G401.6 (cell line): Measurements from ENCODE around the gene PADI3.
A peak's percentile ranks its signal among the peaks of the same experiment; 100 is the strongest.
"Not testable (repeated sequence)": the region's sequence is repeated elsewhere in the genome, so short reads cannot be mapped to it uniquely, and the experiment has no call there.

ENCODE experiments used
- FAIRE-seq: peaks from 2 replicates; lab custom pipeline; 2012; peaks lifted over from hg19 to GRCh38; lab: Jason Lieb, UNC

The PADI3 gene

DNA sequence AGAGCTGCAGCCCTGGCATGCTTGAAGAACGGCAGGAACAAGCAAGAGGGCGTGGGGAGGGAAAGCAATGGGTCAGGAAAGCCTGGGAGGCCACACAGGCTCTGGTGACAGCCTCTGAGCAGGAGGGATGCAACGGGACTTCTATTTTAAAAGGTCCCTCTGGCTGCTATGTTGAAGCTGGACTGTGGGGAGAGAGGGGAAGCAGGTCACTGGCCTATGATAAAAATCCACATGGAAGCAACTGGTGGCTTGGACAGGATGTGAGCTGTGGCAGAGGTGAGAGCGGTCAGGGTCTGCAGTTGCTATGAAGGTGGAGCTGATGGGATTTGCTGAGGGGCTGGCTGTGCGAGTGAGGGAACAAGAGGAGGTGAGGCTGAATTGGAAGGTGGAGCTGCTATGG is 32.8 kb upstream of the PADI3 start:
- no peak for FAIRE-seq

GRCh38 chr1:17217607-17218006 is 31.3 kb upstream of the PADI3 start:
- no peak for FAIRE-seq

- FAIRE-seq: no peak
Measured at GRCh38 chr1:17218939-17219338, 30.0 kb upstream of the PADI3 start.

GRCh38 chr1:17220287-17220686 is 28.6 kb upstream of the PADI3 start:
- no peak for FAIRE-seq

- no peak for FAIRE-seq
Measured at GRCh38 chr1:17222557-17222956, 26.3 kb upstream of the PADI3 start.

DNA sequence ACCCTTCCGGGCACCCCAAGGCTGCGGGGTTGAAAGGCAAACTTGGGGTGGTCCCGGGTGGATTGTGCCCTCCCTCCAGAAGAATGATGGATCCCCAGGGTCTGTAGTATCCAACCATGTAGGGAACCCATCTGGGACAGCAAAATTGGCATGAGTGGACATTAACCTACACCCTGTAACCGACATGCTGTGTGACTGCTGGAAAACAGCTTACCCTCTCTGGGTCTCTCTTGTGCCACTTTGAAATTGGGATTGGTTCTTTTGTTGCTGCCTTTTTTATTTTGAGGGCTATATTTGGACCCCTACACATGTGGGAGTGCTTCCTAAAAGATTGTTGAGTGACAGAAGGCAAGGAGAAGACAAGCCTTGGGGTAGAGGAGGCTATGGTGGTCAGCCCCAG is 24.5 kb upstream of the PADI3 start:
- no peak for FAIRE-seq

DNA sequence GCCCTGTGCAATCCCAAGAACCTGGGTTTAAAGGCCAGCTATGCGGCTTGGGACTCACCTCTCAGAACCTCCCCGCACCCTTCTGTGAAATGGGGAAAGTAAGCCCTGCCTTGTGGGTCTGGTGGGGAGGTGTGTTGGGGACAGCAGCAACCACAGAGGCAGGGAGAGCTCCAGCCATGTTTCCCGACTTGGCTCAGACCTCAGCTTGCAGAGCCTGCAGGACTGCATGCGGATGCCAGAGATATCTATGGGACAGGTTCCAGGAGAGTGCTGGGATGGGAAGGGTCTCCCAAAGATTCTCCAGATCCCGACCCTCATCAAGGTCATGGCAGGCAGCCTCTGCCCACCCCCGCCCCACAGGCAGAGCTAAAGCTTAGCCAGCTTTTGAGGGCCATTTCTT is 23.8 kb upstream of the PADI3 start:
- FAIRE-seq: no peak

GRCh38 chr1:17227358-17227915 is 21.5 kb upstream of the PADI3 start:
- FAIRE-seq: no peak

DNA sequence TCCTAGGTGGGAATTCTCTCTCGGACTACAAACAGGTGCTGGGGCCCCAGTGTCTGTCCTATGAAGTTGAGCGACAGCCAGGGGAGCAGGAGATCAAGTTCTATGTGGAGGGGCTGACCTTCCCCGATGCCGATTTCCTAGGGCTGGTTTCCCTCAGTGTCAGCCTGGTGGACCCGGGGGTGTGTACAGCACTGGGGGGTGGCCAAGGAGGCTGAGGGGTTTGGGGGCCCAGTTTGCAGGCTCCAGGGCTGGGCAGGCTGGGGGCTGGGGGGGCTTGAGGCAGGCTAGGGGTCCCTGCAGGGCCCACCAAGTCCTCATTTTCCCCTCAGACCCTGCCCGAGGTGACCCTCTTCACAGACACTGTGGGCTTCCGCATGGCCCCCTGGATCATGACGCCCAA is 20.3 kb upstream of the PADI3 start:
- no peak for FAIRE-seq

DNA sequence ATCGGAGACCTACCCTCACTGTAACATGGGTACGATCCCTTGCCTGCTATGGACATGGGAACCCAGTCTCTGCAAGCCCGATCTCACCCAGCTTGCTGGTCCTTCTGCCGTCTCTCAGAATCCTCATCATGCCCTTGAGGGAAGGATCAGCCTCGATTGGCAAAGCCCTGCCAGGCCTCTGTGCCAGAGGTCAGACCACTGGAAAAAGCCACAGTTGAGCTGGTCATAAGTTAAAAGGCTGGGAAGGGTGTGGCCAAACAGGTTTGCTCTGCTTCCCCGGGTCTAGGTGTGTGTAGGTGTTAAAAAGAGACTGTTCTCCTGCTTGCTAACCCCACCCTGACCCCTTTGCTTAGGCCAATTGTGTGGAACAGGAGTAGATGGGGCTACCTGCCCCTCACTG is 19.5 kb upstream of the PADI3 start:
- FAIRE-seq: no peak

GRCh38 chr1:17230106-17230505 is 18.8 kb upstream of the PADI3 start:
- no peak for FAIRE-seq

DNA sequence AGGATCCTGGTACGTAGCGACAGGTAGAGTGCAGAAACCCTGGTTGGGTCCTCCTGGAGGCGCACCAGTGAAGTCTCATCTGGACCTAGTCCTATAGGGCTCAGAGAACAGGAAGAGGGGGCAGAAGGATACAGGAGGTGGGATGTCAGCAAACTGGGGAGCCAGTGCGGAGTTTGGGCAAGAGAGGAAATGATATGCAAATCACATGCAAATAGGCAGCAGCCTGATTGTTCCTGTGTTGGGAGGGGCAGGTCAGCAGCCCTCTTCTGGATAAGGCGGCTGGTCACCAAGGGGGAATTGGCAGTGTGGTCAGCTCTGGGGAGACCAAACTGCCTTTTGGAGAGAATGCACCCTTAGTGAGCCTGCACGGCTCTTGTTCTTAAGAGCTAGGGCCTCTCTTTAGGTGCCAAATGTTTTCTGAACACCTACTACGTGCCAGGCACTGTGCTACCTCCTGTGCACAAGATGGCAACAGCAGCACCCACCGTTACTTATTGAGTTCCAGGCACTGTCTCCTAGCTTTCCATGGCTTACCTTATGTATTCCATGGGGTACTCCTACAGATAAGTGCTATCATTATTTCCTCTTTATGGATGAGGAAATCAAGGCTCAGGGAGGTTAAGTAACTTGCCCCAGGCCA is 18.1 kb upstream of the PADI3 start:
- no peak for FAIRE-seq

DNA sequence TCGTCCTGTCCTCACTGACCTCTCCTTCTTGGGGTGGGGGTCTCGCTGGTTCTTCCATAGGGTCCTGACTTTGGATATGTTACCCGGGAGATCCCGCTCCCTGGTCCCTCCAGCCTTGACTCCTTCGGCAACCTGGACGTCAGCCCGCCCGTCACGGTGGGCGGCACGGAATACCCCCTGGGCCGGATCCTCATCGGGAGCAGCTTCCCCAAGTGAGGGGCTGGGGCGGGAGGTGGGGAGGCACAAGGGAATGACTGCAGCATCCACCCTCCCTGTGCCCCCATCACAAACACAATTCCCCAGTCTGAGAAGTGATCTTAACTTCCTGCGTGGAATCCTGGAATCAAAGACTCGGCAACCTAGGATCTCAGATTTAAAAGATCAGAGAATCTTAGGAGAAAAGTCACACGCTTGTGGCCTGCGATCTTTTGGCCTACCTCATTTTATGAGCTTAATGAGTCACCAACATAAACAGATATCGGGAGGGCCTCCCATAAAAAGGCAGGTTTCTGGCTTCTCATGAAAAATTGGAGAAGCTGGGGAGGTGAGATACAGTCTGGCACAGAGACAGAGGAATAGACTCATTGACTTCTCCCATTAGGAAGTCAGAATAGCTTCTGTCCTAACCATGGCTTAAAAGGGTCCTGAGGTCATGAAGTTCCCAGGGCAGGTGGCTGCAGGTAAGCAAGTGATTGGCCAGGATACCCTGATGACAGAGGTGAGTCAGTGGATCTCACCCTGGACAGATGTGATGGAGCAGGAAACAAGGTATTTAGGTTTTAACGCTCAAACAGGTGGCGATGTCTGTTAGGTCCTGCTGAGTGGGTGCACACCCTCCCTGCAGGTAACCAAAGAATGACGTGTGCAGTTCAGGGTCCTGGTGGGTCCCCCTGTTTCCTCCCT is 15.9 kb upstream of the PADI3 start:
- FAIRE-seq: no peak

DNA sequence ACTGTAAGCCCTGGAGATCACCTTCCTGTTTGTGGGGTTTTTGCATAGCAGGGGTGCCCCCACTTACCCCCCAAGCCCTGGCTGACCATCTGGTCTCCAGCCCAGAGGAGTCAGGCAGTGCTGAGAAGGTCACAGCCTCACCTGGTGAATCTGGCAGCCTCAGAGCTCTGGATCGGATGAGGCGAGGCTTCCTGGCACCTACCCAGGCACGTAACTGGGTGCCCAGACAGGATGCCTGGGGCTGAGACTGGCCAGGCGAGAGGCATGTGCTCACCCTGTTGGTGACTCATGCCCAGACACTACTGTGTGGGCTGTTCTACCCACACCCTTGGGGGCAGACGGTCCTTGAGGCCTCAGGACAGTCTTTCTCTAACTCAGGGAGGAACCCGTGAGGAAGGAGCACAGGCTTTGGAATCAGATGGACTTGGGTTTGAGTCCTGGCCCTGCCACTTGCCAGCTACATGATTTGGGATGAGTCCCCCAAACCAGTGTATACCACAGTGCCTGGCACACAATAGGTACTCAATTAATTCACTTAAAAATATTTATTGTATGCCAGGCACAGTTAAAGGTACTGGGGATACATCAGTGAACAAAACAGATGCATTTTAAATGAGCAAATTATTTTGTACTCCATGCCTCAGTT is 15.1 kb upstream of the PADI3 start:
- FAIRE-seq: no peak

GRCh38 chr1:17234405-17234804 is 14.5 kb upstream of the PADI3 start:
- FAIRE-seq: no peak

DNA sequence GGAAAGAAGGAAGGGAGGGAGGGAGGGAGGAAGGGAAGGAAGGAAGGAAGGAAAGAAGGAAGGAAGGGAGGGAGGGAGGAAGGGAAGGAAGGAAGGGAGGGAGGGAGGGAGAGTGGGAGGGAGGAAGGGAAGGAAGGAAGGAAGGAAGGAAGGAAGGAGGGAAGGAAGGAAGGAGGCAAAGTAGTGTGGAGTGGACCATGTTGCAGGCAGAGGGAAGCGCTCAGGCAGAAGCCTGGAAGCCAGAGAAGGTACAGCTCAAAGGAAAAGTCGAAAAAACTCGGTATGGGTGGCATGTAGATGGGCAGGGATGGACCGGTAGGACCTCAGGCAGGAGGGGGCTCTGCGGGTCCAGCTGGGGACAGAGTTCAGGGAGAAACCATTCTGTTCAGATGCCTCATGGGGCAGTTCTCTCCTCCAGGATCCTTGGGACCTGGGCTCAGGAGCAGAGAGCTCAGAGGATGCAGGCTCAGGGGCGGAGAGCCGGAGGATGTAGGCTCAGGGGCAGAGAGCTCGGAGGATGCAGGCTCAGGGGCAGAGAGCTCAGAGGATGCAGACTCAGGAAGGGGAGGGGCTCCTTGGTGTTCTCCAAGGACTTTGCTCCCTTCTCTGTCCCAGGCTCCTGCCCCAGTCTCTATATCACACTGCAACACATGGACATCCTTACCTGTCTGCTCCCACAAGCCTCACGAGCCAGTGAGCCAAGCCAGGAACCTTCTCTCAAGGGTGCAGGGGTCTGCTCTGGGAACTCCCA is 13.6 kb upstream of the PADI3 start:
- FAIRE-seq: no peak

DNA sequence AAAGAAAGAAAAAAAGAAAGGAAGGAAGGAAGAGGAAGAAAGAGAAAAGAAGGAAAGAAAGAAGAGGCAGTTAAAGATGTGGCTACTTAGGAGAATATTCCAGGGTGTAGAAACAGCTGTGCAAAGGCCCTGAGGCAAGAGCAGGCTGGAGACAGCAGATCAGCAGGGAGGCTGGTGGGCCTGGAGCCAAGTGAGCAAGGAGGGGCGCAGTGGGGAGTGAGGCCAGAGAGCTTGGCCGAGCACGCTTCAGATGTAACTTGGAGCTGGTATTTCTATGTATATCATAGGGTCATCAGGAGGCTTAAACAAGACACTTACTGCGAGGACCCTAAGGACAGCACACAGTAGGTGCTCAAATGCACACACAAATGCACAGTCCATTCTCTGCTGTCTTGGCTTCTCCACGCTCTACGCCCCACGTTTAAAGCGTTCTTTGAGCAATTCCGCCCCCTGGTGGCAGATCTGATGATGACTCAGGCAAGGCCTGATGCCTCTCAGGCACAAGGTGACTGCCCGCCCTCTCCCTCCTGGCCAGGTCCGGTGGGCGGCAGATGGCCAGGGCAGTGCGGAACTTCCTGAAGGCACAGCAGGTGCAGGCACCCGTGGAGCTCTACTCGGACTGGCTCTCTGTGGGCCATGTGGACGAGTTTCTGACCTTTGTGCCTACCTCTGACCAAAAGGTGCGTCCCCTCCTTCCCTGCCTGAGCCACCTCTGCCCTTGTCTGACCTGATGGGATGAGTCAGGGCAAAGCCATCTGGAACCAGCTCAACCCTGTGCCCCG is 11.9 kb upstream of the PADI3 start:
- FAIRE-seq: peak; percentile 34

- no peak for FAIRE-seq
Measured at GRCh38 chr1:17237561-17237903, 11.4 kb upstream of the PADI3 start.

DNA sequence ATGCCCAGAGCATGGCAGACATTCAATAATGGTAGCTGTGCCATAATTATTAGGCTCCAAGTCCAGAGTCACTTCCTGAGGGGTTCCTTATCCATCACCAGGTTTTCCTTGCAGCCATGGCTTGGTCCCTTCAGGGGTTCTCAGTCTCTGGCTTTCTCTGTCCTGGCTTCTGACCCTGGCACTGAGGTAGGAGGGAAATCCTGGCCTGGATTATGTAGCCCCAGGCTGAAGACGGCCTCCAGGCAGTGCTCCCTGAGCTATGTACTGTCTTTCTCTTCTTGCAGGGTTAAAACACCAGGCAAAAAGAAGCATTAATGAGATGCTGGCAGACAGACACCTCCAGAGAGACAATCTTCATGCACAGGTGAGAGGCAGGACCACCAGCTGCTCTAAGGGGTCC is 9.5 kb upstream of the PADI3 start:
- FAIRE-seq: peak; percentile 77

DNA sequence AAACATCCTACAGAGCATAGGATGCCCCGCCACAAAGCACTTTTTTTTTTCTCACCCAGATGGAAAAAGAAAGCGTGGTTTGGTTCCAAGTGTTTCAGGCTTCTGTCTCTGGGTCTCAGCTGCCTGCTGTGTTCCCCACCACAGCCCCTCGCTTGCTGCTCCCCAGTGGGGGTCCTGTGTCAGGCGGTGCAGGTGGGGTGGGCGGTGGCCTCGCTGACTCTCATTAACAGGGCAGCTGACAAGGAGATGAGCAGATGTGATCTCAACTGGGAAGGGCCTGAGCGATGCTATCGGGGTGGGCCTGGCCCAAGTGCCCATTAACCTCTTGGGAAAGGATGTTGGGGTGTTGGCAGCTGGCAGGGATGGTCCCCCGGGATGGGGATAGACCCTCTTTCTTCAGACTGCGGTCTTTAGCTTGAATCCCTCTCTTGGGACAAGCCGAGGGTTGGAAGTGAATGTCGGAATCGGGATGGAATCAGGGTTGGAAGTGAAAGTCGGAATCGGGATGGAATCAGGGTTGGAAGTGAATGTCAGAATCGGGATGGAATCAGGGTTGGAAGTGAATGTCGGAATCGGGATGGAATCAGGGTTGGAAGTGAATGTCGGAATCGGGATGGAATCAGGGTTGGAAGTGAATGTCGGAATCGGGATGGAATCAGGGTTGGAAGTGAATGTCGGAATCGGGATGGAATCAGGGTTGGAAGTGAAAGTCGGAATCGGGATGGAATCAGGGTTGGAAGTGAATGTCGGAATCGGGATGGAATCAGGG is 7.7 kb upstream of the PADI3 start:
- not testable (repeated sequence) for FAIRE-seq

DNA sequence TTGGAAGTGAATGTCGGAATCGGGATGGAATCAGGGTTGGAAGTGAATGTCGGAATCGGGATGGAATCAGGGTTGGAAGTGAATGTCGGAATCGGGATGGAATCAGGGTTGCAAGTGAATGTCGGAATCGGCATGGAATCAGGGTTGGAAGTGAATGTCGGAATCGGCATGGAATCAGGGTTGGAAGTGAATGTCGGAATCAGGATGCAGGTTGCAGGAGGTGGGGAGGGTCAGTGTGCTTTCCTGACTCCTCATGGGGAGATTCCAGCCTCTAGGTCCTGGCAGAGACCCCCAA is 7.2 kb upstream of the PADI3 start:
- FAIRE-seq: not testable (repeated sequence)
